Ishikawa (cell line): Measurements from ENCODE around the gene PDE4B.

ENCODE experiments used
- EP300 ChIP-seq: IDR thresholded peaks from 2 replicates; pipeline ENCODE4 v1.6.1; 2012; ENCODE audit warnings: borderline replicate concordance
- MAX ChIP-seq: IDR thresholded peaks from 2 replicates; pipeline ENCODE4 v1.6.1; 2012
- NFIC ChIP-seq: IDR thresholded peaks from 2 replicates; pipeline ENCODE4 v1.6.1; 2012
- TAF1 ChIP-seq: IDR thresholded peaks from 2 replicates; pipeline ENCODE4 v1.6.1; 2012; ENCODE audit warnings: low read depth, mild to moderate bottlenecking

DNA sequence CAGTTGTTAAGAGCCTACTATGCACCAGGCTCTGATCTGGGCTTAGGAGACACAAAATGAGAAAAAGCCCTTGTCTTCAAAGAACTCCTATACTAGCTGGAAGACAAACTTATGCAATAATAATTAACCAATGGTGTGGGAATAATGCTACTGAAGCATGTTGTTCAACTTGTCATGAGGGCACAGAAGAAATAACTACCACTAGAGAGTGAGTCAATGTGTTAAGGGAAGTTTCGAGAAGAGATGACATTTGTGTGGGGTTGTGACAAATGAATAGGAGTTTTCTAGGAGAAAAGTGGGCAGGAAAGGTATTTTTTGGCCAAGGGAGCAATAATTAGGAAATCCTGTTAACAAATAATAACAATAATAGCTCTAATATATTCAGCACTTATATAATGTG lies 205.0 kb downstream of the PDE4B start:
- no peak for TF ChIP-seq MAX
- no peak for TF ChIP-seq TAF1
- TF ChIP-seq EP300: no peak
- TF ChIP-seq NFIC: no peak
